LoVo (cell line): ENCODE measurements around the gene ADCY5.

Source experiments
- DNase-seq: peaks from one replicate; pipeline ENCODE4 v3.0.0-alpha.2; 2016; ENCODE audit warnings: low spot score

ADCY5 gene

DNA sequence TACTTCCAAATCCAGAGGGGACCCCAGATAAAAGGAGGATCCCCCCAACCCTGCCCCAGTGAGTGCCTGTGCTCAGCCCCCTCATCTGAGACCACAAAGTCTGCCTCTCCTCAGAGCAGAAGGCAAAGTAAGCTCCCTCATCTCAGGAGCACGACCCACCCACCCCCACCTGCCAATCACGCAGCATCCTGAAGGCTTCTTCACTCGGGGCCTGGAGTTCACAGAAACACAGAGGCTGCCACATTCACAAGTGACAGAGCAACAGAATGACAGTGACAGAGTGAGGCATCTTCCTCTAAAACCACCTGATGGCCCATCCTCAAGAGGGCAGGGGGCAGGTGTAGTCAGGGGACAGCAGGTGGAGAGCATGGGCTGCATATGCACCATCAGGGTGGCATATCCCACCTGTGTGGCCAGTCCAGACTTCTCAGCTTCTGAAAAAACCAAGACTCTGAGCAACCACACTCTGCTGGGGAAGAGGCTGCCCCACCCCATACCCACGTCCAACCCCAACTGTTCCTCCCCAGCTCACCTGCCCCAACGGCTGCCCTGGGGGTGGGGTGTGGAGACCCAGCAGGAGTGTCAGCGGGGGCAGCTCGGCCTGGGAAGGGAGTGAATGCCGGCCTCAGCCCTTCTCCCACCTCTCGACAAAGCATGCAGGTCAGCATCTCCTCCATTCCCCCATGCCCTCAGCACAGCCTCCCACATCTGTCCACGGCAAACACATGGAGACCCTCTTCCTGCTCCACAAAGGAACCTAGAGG lies 19.3 kb downstream of the ADCY5 start:
- DNase-seq: no peak

DNA sequence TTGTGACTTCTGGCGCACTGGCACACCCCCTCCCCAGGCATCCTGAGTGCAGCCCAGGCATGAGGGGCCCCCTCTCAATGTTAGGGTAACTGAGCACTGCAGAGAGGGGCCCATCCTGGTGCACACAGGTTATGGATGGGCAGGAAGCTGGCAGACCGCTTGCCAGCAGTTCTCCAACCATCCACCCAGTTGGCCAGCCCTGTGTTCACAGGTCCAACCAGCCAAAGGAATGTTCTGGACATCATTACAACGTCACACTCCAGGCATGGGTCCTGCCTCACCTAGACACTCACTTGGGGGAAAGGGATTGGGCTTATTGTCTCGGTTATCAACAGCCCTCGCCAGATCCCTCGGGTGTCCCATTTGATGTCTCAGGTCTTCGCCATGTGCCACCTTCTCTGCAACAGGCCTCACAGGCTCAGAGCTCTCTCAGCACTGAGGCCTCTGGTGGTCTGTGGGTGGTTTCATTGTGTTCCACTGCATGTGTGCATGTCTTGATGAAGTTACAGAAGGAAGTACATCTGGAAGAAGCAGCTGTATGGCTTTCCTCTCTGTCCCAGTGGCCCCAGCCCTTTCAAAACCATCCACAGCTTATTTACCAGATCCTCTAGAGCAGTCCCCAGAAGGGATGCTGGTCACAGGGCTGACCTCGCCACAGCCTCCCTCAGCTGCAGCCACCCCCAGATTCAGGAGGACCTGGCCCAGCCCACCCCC lies 23.7 kb downstream of the ADCY5 start:
- DNase-seq: no peak

DNA sequence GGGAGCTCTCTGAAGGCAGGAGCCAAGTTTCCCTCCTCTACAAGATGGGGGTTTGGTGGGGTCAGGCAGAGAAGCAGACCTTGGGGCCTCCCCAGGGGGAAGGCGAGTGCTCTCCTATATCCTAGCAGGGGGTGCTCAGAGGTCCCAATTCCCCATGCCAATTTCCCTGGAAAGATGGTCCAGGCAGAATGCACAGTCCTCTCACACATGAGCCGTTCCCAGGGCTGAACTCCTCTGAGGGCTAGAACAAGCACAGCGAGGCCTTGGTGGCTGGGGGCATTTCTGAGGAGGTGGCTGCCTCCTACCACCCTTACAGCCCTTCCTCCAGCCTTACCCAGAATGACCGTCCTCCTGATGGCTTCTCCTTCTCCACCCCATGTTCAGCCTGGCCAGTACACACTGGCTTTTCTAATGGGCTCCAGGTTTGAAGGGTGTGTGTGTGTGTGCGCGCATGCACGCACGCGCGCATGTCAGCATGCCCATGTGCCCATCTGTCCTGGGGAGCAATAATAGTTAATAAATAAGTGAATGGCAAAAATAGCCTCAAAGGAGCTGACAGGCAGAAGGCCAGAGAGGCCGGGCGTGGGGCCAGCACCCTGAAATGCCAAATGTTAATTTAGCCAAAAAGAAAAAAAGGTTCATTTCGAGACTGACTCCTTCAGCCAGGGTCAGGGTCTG lies 24.4 kb downstream of the ADCY5 start:
- DNase-seq: no peak

DNA sequence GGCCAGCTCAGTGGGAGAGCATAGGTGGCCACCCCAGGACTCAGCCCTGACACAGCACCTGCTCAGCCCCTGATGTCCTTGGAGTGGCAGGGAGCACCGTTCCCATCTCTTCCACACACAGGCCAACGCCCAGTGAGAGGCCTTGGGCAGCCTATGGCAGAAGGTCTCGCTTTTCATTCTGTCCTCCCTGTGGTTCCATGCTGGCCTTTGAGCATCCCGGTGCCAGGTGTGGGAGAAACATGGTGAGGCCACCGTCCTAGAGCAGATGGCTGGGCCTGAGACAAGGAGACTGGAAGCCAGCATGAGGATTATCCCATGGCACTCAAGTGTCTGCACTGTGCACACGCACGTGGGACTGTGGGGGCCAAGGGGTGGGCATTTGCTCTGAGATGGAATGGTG lies 25.1 kb downstream of the ADCY5 start:
- no peak for DNase-seq

DNA sequence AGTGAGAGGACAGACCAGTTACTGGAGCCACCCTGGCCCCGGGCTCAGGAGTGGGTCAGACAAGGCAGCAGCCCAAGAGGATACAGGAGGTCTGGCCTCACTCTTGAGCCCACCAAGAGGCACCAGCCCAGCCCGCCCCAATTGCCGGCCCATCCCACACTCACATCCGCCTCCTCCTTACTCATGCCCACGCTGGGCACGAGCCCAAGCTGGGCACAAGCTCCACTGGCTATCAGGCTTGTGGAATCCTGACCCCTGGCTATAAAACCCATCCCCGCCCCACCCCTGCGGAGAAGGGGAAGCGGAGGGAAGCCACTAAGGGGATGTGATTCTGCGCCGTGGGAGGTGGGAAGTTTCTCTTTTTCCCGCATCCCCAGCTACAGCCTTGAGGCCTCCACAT lies 25.9 kb downstream of the ADCY5 start:
- peak; percentile 33 for DNase-seq

DNA sequence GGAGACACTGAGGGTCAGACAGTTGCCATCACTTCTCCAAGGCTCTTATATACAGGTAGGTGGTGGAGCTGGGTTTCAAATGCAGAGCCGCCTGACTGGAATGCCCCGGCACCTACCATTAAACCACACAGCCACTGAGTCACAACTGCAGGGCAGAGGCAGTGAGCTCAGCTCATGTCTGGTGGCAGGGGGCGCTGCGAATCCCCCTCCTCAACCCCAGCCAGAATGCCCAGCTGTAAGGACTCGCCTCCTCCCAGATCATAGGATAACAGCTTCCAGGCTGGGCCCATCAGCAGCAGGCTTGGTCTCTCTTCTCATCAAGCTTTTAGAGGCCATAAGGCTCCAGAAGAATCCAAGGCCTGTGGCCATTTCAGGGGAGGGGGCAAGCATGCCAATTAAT lies 26.4 kb downstream of the ADCY5 start:
- DNase-seq: no peak

DNA sequence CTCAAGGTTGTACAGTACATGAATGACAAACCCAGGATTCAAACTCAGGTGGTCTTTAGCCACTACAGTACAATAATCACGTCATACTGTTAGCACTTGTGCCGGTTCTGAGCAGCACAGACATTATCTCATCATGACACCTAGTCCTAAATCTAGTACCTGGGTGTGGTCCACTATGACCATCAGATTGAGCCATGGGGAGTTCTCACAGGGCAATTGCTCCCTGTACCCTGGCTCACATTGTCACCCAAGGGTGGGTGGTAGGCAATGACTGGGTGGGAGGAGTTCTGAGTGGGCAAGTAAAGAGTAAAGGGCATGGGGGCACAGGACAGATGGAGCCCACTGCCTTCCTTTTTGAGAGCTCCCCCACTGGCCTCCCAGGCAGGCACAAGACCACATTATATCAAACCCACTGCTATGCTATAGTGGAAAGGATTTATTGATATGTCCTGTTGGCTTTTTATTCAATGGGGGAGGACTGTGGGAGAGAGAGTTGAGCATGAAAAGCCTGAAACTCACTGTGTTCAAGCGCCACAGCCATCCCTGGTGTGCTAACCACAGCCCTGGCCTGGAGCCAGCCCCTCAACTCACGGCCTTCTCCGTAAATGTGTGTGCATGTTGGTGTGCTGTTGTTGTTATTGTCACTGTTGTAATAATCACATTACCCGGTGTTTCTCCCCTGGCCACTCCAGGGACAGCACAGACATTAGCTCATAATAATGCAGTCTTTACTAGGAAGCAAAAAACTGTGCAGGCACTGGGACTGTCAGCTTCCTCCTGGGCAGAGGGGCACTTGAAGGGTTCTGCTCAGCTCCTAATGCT lies 27.3 kb downstream of the ADCY5 start:
- DNase-seq: no peak

DNA sequence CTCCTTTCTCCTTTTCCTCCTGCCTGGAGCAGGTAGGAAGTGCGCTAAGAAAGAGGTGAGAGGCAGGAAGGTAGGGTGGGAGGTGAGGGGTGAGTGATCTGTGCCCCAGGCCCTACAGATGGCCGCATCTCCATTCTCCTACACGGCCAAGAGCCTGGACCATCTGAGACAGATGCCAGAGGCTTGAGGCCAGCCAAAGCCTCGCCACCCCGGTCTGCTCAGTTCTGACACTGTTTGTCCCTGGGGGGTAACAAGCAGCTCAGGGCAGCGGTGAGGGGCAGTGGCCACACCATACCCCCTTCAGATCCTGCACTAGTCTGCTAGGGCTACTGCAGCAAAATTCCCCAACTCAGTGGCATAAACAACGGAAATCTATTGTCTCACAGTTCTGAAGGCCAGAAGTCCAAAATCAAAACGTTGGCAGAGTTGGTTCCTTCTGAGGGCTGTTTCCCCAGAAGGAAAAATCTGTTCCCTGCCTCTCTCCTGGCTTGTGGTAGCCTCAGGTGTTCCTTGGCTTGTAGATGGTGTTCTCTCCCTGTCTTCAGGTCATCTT lies 28.4 kb downstream of the ADCY5 start:
- no peak for DNase-seq

DNA sequence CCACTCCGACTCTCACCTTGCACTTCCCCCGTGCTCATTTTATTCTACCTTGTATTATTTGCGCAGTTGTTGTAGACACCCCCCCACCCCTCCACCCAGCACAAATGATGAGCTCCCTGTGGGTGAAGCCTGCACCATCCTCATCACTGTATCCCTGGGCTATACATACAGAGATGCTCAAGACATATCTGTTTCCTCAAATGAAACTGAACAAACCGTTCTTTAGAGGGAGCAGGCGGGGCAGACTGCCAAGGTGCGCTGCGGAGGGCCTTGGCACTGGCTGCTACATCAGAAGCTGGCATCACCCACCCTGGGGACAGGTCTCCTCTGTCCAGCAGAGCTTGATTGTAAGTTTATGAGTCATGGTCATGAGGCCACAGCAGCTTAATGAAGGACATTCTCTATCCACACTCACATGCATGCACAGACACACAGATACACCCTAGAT lies 29.0 kb downstream of the ADCY5 start:
- no peak for DNase-seq

DNA sequence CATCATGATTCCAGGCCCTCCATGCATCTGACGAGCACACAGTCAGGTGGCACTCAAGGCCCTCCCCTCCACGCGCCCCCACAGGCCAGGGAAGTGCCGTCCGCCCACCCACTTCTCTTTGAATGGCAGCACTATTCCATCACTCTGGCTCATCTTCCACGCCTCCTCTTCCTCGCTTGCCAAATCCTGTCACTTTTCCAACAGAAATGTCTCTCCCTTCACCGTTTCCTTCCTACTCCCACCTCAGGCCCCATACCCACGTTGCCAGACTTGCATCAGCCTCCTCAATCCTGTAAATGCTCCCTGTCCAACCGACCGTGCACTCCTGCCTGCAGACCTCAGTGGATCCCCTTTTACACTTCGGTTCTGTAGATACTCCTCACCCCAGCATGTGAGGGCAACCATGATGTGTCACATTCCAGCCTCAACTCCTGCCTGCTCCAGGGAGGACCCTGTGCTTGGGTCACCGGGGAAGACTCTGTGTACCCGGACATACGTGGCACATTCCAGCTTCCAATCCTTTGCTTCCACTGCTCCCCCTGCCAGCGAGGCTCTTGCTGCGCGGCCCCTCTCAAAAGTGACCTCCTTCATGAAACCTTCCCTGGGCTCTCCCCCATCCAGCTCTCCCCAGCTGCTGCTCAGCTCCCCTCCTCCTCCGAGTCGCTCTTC lies 29.6 kb downstream of the ADCY5 start:
- no peak for DNase-seq

DNA sequence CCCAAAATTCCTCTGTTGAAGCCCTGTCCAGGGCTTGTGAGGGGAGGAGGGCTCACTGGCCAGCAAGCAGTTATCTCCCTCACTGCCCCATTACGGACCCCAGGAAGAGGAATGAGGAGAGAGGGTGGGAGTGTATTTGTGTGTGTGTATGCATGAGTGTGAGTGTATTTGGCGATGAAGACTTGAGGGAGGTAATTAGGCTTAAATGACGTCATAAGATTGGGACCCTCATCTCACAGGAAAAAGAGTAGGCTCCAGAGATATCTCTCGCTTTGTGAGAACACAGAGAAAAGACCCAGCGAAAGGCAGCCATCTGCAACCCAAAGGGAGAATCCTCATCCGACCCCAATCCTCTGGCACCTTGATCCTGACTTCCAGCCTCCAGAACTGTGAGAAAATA lies 32.2 kb downstream of the ADCY5 start:
- no peak for DNase-seq

DNA sequence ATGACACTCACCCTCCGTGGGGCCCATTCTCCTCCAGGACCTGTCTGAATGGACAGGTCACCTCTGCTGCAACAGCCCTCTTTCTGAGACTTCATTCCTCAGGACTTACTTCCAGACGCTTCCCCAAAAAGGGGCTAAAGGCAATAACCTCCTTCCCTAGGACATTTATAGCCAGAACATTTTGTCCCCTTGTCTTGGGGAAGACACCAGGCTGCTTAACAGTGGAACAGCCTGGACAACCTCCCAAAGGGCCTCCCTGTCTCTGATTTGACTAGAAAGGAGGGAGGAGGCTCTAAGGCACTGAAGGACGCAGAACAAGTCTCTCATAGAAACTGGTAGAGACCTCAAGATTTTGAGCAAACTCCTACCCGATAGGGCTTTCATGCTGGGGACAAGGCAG lies 32.7 kb downstream of the ADCY5 start:
- DNase-seq: no peak

DNA sequence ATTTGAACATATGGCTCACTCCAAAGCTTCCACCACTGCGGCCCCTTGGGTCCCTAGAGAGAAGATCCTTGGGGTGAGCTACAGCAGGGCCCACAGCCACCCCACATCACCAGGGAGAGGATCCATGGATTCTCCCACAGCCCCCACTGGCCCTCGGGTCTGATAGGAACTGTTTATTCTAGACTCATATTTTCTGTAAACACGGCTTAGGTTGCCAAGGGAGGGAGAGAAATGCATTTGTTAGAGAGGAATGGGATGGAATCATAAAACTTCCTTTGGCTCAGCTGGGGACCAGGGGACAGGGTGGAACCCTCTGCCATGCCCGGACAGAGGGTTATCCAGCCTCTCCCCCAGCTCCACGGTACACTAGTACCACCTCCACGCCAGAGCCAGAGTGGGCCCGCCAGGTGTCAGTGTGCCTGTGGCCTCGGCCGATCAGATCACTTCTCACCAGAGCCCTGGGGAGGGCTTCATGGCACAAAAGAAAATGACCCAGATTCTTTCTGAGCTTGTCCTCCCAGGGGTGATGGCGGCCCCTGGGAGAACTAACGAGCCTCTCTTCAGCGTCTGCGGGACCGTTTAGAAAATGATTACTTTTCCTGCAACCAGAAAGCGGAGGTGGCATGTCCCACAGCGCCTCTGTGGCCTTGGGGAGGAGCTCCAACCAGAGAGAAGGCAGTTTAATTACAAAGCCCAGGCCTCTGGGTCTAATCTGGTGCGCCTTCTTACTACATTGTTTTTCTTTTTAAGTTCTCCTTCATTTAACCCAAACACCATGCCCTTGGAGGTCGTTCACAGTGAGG lies 33.7 kb downstream of the ADCY5 start:
- no peak for DNase-seq

DNA sequence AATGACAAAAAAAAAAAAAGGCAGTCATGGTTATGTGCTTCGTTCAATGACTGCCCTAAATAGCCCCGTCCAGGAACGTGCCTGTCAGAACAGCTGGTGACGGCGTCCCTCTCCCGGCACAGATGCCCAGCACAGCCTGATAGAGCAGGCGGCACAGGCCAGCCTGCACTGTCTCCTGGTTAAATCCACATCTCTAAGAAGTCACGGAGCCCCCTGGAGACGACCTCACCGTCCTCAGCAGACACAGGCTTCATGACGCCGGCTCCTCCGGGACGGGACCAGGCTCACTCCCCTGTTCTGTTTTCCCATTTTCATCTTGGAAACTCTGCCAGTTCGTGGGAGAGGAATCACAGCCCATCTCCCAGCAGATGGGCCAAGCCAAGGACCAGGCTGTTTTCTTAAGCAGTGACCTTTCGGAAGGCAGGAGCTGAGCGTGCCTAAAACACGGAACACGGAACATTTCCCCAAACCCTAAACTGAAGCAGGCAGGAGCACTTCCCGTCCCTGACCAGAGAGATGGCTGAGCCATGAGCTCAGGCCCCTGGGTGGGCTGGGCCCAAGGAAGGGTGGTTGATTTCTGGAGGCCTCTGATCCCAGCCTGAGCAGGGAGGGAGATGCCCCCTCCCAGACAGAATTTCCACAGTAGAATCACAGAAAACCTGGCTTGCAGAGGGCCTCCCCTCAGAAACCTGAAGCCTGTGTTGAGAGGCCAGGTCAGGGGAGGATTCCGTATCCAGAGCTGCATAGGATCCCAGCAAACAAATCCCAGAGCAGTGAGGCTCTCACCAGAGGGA lies 35.9 kb downstream of the ADCY5 start:
- no peak for DNase-seq

DNA sequence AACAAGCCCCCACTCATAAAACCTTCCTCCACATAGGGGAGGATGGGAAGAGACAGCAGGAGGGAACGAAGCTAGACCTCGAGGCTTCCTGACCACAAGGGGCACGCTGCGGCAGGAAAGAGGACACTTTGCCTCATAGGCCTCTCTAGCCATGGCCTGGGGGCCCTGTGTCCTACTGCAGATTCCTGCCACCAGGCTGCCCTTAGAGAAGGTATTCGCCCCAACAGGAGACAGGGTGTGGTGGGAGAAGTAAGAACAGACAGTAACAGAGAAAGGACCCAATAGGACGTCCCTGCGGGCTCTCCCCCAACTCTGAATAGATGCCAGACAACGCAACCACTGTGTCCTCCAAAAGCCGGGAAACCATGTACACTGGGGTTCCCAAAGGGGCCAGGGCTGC lies 36.8 kb downstream of the ADCY5 start:
- DNase-seq: no peak

DNA sequence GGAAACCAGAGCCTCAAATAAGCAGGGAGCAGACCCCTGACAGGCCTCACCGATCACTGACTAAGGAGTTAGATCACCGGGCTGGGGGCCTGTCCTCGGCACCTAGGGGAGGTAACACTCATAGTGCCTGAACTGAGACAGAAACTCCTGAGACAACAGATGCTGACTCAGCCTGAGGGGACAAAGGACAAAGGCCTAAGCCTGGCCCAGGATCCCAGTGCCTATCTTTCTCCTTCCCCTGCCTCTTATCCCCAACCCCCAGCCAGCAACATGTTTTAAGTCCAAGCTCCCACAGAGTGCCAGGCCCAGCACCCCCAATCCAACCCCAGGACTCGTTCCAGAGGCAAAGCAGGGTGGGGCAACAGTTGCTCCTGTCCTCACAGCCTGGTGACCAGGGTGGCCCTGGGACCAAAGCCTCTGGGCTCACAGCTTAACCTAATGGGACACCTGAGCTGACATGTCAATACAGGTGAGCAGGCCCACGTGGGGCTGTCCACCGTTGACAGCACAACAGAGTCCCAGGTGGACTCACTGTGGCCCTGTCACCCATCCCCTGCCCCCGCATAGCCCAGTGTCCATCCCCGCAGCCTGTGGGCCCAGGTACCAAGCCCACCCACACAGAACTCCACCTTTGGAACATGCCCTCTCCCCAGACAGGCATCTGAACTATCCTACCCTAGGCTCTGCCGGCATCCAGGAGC lies 37.4 kb downstream of the ADCY5 start:
- DNase-seq: no peak

DNA sequence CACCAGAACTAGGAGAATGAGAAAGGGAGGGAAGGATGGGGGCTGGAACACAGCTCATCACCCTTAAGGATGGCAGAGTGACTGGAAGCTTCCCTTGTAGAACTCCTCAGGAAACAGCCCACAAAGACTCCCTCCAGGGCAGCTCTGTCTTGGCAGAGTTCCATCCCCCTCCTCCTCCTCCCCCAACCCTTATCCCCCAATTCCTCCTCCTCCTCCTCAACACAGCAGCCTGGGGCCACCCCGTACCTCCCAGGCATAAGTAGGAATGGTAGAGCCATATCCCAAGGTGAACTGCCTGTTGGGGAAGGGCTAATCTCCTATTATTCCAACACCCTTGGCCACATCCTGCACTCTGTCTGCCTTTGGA lies 38.8 kb downstream of the ADCY5 start:
- no peak for DNase-seq

DNA sequence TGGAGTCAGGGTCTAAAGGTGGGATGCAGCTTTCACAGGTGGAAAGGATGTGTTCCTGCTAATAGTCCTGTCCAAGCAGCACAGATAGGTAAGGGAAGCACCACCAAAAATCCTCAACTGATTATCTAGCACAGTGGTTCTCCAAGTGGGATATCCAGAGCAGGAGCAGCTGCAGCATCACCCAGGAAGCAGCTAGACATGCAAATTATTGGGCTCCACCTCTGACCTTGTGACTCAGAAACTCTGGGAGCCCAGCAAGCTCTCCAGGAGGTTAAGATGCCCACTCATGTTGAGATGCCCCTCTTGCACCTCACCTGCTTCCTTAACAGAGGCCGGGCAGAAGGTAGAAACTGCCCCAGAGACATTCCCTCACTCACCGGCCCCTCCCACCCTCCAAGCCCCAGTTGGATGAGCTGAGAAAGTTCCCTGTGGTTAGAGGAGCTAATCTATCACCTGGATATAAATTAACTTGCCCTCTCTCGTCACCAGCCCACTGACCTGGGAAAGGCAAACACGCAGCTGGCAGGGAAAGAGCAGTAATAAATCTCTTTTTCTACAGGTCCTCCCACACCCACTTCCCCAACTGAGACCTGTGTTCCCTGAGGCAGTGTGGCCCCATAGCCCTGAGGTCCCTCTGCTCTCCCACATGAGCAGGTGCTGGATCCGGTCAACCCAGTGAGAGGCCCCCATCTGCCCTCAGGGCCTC lies 39.3 kb downstream of the ADCY5 start:
- peak; percentile 58 for DNase-seq

DNA sequence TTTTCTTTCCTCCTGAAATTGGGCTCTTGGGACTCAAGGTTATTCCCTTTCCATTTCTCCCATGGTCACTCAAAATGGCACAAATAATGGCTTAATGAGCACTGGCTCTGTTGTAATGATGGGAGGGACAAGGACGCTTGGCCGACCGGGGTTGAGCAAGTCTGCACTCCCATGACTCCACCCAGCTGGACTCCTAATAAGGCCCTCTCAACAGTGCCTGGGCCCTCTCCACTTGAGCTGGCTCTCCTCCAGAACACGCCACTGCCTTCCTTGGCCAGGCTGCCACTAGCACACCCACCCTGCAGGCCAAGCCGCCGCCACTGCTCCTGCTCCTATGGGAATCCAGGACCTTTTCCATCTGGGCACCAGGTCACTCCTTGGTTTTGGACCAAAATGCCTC lies 42.3 kb downstream of the ADCY5 start:
- no peak for DNase-seq
